DOHH2 (cell line): ENCODE measurements around the gene ARPC2.

Experiments used
- CTCF ChIP-seq: fragments of 200-600 bp; sonication (generic); IDR thresholded peaks from one replicate; pipeline ENCODE4 v1.5.1; 2014; ENCODE audit warnings: antibody characterized with exemption, mild to moderate bottlenecking, low read depth, low read length; ENCODE audit not compliant: poor library complexity, severe bottlenecking
- EZH2phosphoT487 ChIP-seq: fragments of 200-600 bp; sonication (generic); IDR thresholded peaks from 2 replicates; pipeline ENCODE4 v1.6.1; 2017; ENCODE audit warnings: borderline replicate concordance, mild to moderate bottlenecking, antibody characterized with exemption, low read length, moderate library complexity, mixed read lengths

DNA sequence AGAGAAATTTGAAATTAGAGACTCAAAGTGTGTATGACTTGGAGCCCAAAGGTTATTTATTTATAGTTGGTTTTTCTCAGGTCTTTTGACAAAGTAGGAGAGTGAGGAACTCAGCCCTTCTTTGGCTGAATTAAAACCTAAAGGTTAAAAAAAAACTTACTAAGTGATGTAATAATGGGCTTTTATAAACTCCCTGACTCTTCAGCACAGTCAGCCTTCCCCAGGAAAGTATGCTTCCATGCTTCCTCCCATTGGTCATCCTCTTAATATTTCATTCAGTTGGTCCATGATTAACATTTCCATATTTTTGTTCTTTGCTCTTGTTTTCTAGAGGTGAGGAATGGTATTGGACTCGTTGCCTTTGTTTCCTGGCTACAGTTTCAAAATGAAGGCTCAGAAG lies 7.2 kb downstream of the ARPC2 start:
- TF ChIP-seq CTCF = no peak
- no peak for TF ChIP-seq EZH2phosphoT487
